ENCODE results near the gene HIKESHI.

- TF ChIP-seq, protein P1, sequence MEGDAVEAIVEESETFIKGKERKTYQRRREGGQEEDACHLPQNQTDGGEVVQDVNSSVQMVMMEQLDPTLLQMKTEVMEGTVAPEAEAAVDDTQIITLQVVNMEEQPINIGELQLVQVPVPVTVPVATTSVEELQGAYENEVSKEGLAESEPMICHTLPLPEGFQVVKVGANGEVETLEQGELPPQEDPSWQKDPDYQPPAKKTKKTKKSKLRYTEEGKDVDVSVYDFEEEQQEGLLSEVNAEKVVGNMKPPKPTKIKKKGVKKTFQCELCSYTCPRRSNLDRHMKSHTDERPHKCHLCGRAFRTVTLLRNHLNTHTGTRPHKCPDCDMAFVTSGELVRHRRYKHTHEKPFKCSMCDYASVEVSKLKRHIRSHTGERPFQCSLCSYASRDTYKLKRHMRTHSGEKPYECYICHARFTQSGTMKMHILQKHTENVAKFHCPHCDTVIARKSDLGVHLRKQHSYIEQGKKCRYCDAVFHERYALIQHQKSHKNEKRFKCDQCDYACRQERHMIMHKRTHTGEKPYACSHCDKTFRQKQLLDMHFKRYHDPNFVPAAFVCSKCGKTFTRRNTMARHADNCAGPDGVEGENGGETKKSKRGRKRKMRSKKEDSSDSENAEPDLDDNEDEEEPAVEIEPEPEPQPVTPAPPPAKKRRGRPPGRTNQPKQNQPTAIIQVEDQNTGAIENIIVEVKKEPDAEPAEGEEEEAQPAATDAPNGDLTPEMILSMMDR (conservative IDR thresholded peaks at IDR 0.05): no peak
- TF ChIP-seq ZFX (IDR thresholded peaks at IDR 0.05): no peak
Observed at GRCh38 chr11:86380295-86381059, 78.4 kb downstream of the HIKESHI start.
